Tibial nerve (tissue), 4 donors: ENCODE measurements around the gene SCP2. TPM values are rescaled to one million over a fixed set of nuclear protein-coding genes. Genes with fewer than 3 reads are reported as not detected.
"Not testable (repeated sequence)": the region's sequence is repeated elsewhere in the genome, so short reads cannot be mapped to it uniquely, and the experiment has no call there.

Experiments
- DNase-seq, 2 donors: peaks; one replicate each; pipeline ENCODE4 v3.0.0-alpha.2; 2019; ENCODE audit warnings: low spot score in 2 of 2
- H3K27ac ChIP-seq, 4 donors: fragments of 200-600 bp; sonication (generic) in 3 of 4; one replicate each; pipeline ENCODE4 v1.5.1; 2017 to 2019; ENCODE audit warnings: mild to moderate bottlenecking in 1 of 4
- H3K27me3 ChIP-seq, 2 donors: fragments of 200-600 bp; sonication (generic) in 1 of 2; one replicate each; pipeline versions ENCODE4 v1.5.1 to v1.6.0; 2017 to 2019
- H3K36me3 ChIP-seq, 3 donors: fragments of 200-600 bp; sonication (generic); one replicate each; pipeline ENCODE4 v1.5.1; 2018 to 2019
- H3K4me1 ChIP-seq, 4 donors: fragments of 200-600 bp; sonication (generic) in 3 of 4; one replicate each; pipeline ENCODE4 v1.5.1; 2017 to 2019
- H3K4me3 ChIP-seq, 4 donors: fragments of 200-600 bp; sonication (generic) in 3 of 4; one replicate each; pipeline ENCODE4 v1.5.1; 2017 to 2019; ENCODE audit warnings: mild to moderate bottlenecking in 1 of 4, moderate library complexity in 1 of 4
- H3K9me3 ChIP-seq, 4 donors: fragments of 200-600 bp; sonication (generic) in 3 of 4; one replicate each; pipeline ENCODE4 v1.5.1; 2017 to 2019
- CTCF ChIP-seq, 5 experiments: fragments of 200-600 bp in 3 of 5; fragments of 450-650 bp in 2 of 5; sonication (generic) in 3 of 5; IDR thresholded peaks; one replicate each; pipeline ENCODE4 v1.5.1; 2016 to 2019; ENCODE audit warnings: antibody characterized with exemption in 5 of 5, mild to moderate bottlenecking in 3 of 5, moderate library complexity in 2 of 5
- EP300 ChIP-seq, 2 donors: sonication (generic); formaldehyde crosslinking; IDR thresholded peaks; one replicate each; pipeline ENCODE4 v1.6.1; 2017; ENCODE audit warnings: antibody characterized with exemption in 2 of 2, mild to moderate bottlenecking in 1 of 2
- POLR2A ChIP-seq, 2 donors: fragments of 450-650 bp; IDR thresholded peaks; one replicate each; pipeline ENCODE4 v1.6.1; 2017; ENCODE audit warnings: antibody characterized with exemption in 2 of 2, mild to moderate bottlenecking in 2 of 2, moderate library complexity in 2 of 2
- WGBS, 2 donors: methylation state at CpG; one replicate each; pipeline ENCODE4 v1.1.5; 2018; 5-methylcytosine and 5-hydroxymethylcytosine counted together
- total RNA-seq, 4 donors: library from RNA; depleted of rRNA; stranded (reverse); fragments of >200 nt; gene quantifications; one replicate each; pipeline ENCODE4 v1.1.0, GENCODE V29; 2016

Gene SCP2
- total RNA-seq, 4 donors from 2014 or later: 63.3 to 131 (median 104) TPM

- TF ChIP-seq POLR2A (IDR thresholded peaks at IDR 0.05): no peak
- TF ChIP-seq EP300 (IDR thresholded peaks at IDR 0.05): no peak
- TF ChIP-seq CTCF (IDR thresholded peaks at IDR 0.05): no peak
- Histone ChIP-seq H3K27ac (no peak overlapping the region), H3K27me3 (no peaks in the 10 kb centered on the region), H3K4me3 (no peak overlapping the region), H3K4me1 (peaks cover 0 to 10% (median 0%) of the 10 kb centered on the region in 4 donors), H3K9me3 (no peaks in the 10 kb centered on the region), H3K36me3 (peaks cover 0 to 48% (median 0%) of the 10 kb centered on the region in 3 donors)
- 90 to 93% methylated on average over 2 of the region's 2 CpGs for WGBS, 2 donors
- no peak for DNase-seq
These were observed 25.0 kb downstream of the SCP2 start for GRCh38 chr1:52952112-52952511.

- DNase-seq: peak in 1 of 2 donors; percentile 11
- Histone ChIP-seq H3K27ac (peak overlapping the region in 1 of 4 donors; percentile 56), H3K9me3 (no peaks in the 10 kb centered on the region), H3K36me3 (peaks cover 0 to 43% (median 0%) of the 10 kb centered on the region in 3 donors), H3K27me3 (no peaks in the 10 kb centered on the region), H3K4me1 (peaks cover 0 to 10% (median 0%) of the 10 kb centered on the region in 4 donors), H3K4me3 (no peak overlapping the region)
- TF ChIP-seq EP300 (IDR thresholded peaks at IDR 0.05): no peak
- TF ChIP-seq POLR2A (IDR thresholded peaks at IDR 0.05): no peak
- TF ChIP-seq CTCF (IDR thresholded peaks at IDR 0.05): no peak
- WGBS, 2 donors: 43% methylated on average over 6 of the region's 6 CpGs
These were observed 28.3 kb downstream of the SCP2 start for GRCh38 chr1:52955129-52955970.

- H3K4me1 ChIP-seq: no peaks in the 10 kb centered on the region
- H3K9me3 ChIP-seq: no peaks in the 10 kb centered on the region
- H3K36me3 ChIP-seq: peaks cover 0 to 71% (median 0%) of the 10 kb centered on the region in 3 donors
- 86 to 94% methylated on average over 2 of the region's 2 CpGs for WGBS, 2 donors
- TF ChIP-seq POLR2A (IDR thresholded peaks at IDR 0.05) (no peak), EP300 (IDR thresholded peaks at IDR 0.05) (no peak), CTCF (IDR thresholded peaks at IDR 0.05) (no peak)
- no peaks in the 10 kb centered on the region for H3K27me3 ChIP-seq
- DNase-seq: no peak
- H3K4me3 ChIP-seq: no peak overlapping the region
- H3K27ac ChIP-seq: no peak overlapping the region
These were observed 36.0 kb downstream of the SCP2 start for GRCh38 chr1:52963101-52963500.

- Histone ChIP-seq H3K36me3 (peaks cover 0 to 50% (median 0%) of the 10 kb centered on the region in 3 donors), H3K9me3 (no peaks in the 10 kb centered on the region), H3K27ac (no peak overlapping the region), H3K4me1 (no peaks in the 10 kb centered on the region), H3K27me3 (no peaks in the 10 kb centered on the region), H3K4me3 (no peak overlapping the region)
- DNase-seq: no peak
- 86 to 90% methylated on average over 3 of the region's 3 CpGs for WGBS, 2 donors
- TF ChIP-seq CTCF (IDR thresholded peaks at IDR 0.05) (no peak), POLR2A (IDR thresholded peaks at IDR 0.05) (no peak), EP300 (IDR thresholded peaks at IDR 0.05) (no peak)
These were observed 40.6 kb downstream of the SCP2 start for GRCh38 chr1:52967666-52968065.

GRCh38 chr1:52969234-52969633 lies 42.2 kb downstream of the SCP2 start:
- H3K4me1 ChIP-seq, H3K9me3 ChIP-seq, H3K4me3 ChIP-seq, H3K27ac ChIP-seq, H3K27me3 ChIP-seq, DNase-seq: not testable (repeated sequence)
- H3K36me3 ChIP-seq: peaks cover 0 to 37% (median 0%) of the 10 kb centered on the region in 3 donors
- 83 to 92% methylated on average over 2 of the region's 2 CpGs for WGBS, 2 donors
